B cell (primary cell): ENCODE data around the gene ARID3C. TPM values are rescaled to one million over a fixed set of nuclear protein-coding genes. Genes with fewer than 3 reads are reported as not detected.

Experiments used
- ATAC-seq: fragments of 200-7000 bp; cut with Tn5 transposase; one replicate; pipeline ENCODE4 v1.10.0; 2021; ENCODE audit warnings: low read depth, mild to moderate bottlenecking, moderate number of reproducible peaks, moderate library complexity
- CTCF ChIA-PET: fragments of 350-600 bp; sonication (Branson Sonifier 250); formaldehyde crosslinking; loops from one replicate; lab custom pipeline; 2021; ENCODE audit warnings: antibody characterized with exemption, inconsistent platforms; lab: Charles Lee
- POLR2A ChIA-PET: fragments of 350-600 bp; sonication (Branson Sonifier 250); formaldehyde crosslinking; loops from one replicate; lab custom pipeline; 2021; ENCODE audit warnings: antibody characterized with exemption; lab: Charles Lee
- DNase-seq: peaks from one replicate; pipeline ENCODE4 v3.0.0; 2013
- H2AFZ ChIP-seq: 2 replicates; pipeline ENCODE4 v1.6.1; 2012; ENCODE audit warnings: mild to moderate bottlenecking, low read depth, low read length; ENCODE audit not compliant: insufficient read depth, poor library complexity, severe bottlenecking
- H3K27ac ChIP-seq, 2 donors: 1 replicate in 1 of 2; 2 replicates in 1 of 2; pipeline ENCODE4 v1.5.1; 2012 to 2013; ENCODE audit warnings: low read length in 2 of 2, mild to moderate bottlenecking in 2 of 2, moderate library complexity in 1 of 2
- H3K27me3 ChIP-seq, 4 experiments: fragments of 200-600 bp in 1 of 4; sonication (generic) in 1 of 4; replicated peaks in 1 of 4; 1 replicate in 2 of 4; 2 replicates in 2 of 4; pipeline versions ENCODE4 v1.6.1 to v1.7.0; 2013 to 2016; ENCODE audit warnings: low read length in 3 of 4, mild to moderate bottlenecking in 2 of 4, mixed read lengths in 1 of 4, moderate library complexity in 1 of 4; ENCODE audit not compliant: insufficient read depth in 4 of 4, control insufficient read depth in 3 of 4; ENCODE audit errors: control extremely low read depth in 1 of 4
- H3K36me3 ChIP-seq, 2 experiments: replicated peaks in 1 of 2; 1 replicate in 1 of 2; 2 replicates in 1 of 2; pipeline versions ENCODE4 v1.6.1 to v1.7.1; 2013; ENCODE audit warnings: low read length in 1 of 2; ENCODE audit not compliant: insufficient read depth in 2 of 2, control insufficient read depth in 1 of 2; ENCODE audit errors: control extremely low read depth in 1 of 2, extremely low read depth in 1 of 2
- H3K4me1 ChIP-seq, 2 donors: fragments of 200-600 bp in 1 of 2; sonication (generic) in 1 of 2; 1 replicate in 1 of 2; 2 replicates in 1 of 2; pipeline versions ENCODE4 v1.5.1 to v1.6.1; 2013 to 2017; ENCODE audit warnings: low read length in 2 of 2; ENCODE audit not compliant: control insufficient read depth in 2 of 2, insufficient read depth in 2 of 2
- H3K4me2 ChIP-seq: replicated peaks from 2 replicates; pipeline ENCODE3; 2012; ENCODE audit warnings: mild to moderate bottlenecking, low read depth, low read length; ENCODE audit not compliant: poor library complexity, severe bottlenecking
- H3K4me3 ChIP-seq, 5 experiments: fragments of 200-600 bp in 1 of 5; sonication (generic) in 1 of 5; 1 replicate in 3 of 5; 2 replicates in 2 of 5; pipeline versions ENCODE4 v1.5.1 to v1.7.0; 2011 to 2016; ENCODE audit warnings: low read length in 4 of 5, mild to moderate bottlenecking in 4 of 5, low read depth in 2 of 5, control low read depth in 1 of 5, moderate library complexity in 1 of 5; ENCODE audit not compliant: insufficient read depth in 1 of 5; ENCODE audit errors: control extremely low read depth in 1 of 5, extremely low read depth in 1 of 5
- H3K79me2 ChIP-seq: fragments of 200-600 bp; sonication (generic); one replicate; pipeline ENCODE4 v1.6.0; 2016; ENCODE audit warnings: low read length; ENCODE audit not compliant: control insufficient read depth, insufficient read depth
- H3K9ac ChIP-seq: fragments of 200-600 bp; sonication (generic); 2 replicates; pipeline ENCODE4 v1.6.1; 2017; ENCODE audit warnings: mild to moderate bottlenecking, low read length, moderate library complexity
- H3K9me3 ChIP-seq, 3 donors: one replicate each; pipeline versions ENCODE4 v1.6.1 to v1.7.1; 2013; ENCODE audit warnings: low read length in 2 of 3; ENCODE audit not compliant: control insufficient read depth in 2 of 3, insufficient read depth in 1 of 3; ENCODE audit errors: control extremely low read depth in 1 of 3
- H4K20me1 ChIP-seq: 2 replicates; pipeline ENCODE4 v1.6.0; 2012; ENCODE audit warnings: mild to moderate bottlenecking, low read length; ENCODE audit not compliant: insufficient read depth, control insufficient read depth, poor library complexity, severe bottlenecking
- H3K27ac Mint-ChIP-seq: one replicate; pipeline ENCODE4 v1.8.0; 2021; ENCODE audit warnings: mixed read lengths
- H3K27me3 Mint-ChIP-seq: one replicate; pipeline ENCODE4 v1.8.0; 2021; ENCODE audit warnings: mixed read lengths
- H3K4me1 Mint-ChIP-seq: one replicate; pipeline ENCODE4 v1.8.0; 2021; ENCODE audit warnings: mixed read lengths
- H3K4me3 Mint-ChIP-seq: one replicate; pipeline ENCODE4 v1.8.0; 2021; ENCODE audit warnings: mixed read lengths
- H3K9me3 Mint-ChIP-seq: one replicate; pipeline ENCODE4 v1.8.0; 2022; ENCODE audit warnings: mixed read lengths; ENCODE audit not compliant: insufficient read depth
- CTCF ChIP-seq: fragments of 200-600 bp; IDR thresholded peaks from one replicate; pipeline ENCODE4 v1.8.0; 2022; ENCODE audit warnings: antibody characterized with exemption, mild to moderate bottlenecking
- EZH2 ChIP-seq: IDR thresholded peaks from 2 replicates; pipeline ENCODE4 v1.6.1; 2012; ENCODE audit warnings: borderline replicate concordance, low read depth, mild to moderate bottlenecking, moderate library complexity, low read length; ENCODE audit not compliant: insufficient read depth, poor library complexity, severe bottlenecking
- WGBS: methylation state at CpG from one replicate; pipeline ENCODE4 v1.1.5; 2013; ENCODE audit warnings: missing lambda C conversion rate; ENCODE audit not compliant: insufficient coverage; 5-methylcytosine and 5-hydroxymethylcytosine counted together
- intact Hi-C: fragments of 100-400 bp; cut with micrococcal nuclease; formaldehyde crosslinking; loops from one replicate; pipeline ENCODE4 v1.10.0; 2022
- polyA plus RNA-seq: library from polyadenylated mRNA; depleted of rRNA; stranded (reverse); fragments of >200 nt; gene quantifications from 2 replicates; pipeline ENCODE4 v1.2.3, GENCODE V29; 2012
- total RNA-seq, 2 donors: library from RNA; stranded (reverse); fragments of 120-200 nt in 1 of 2; gene quantifications; 1 replicate in 1 of 2; 2 replicates in 1 of 2; pipeline versions ENCODE4 v1.2.3 to v1.2.4, GENCODE V29; 2013 to 2022

Gene ARID3C
- total and polyA plus RNA-seq, 2 donors (not counting 1 experiment from before 2014, with no cell fraction given) = not detected

DNA sequence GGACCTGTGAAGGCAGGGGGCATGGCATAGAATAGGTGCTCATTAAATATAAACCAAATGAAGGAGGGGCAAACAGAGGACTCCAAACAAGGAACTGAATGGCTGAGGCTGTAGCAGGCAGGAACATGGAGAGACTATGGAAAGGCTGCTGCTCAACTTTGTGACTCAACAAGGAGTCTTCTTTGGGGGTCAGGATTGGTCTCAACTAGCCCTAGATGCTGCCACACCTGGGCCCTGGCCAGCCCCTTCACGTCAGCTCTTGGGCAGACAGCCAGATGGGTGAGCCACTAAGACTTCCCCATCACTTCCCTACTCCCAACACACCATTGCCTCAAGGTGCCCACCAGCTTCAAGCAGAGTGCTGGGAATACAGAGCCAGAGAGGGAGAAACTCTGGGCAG, 28.0 kb downstream of the ARID3C start:
- TF ChIP-seq EZH2 (no peak), CTCF (no peak)
- Mint-ChIP-seq H3K4me1 (no peaks in the 10 kb centered on the region), H3K9me3 (no peaks in the 10 kb centered on the region), H3K27ac (no peak overlapping the region), H3K4me3 (no peak overlapping the region), H3K27me3 (peaks cover 31% of the 10 kb centered on the region)
- Histone ChIP-seq H3K79me2 (no peaks in the 10 kb centered on the region), H3K27me3 (peaks cover 0 to 20% (median 3%) of the 10 kb centered on the region in 4 experiments), H4K20me1 (no peaks in the 10 kb centered on the region), H3K4me1 (no peaks in the 10 kb centered on the region), H3K9me3 (no peaks in the 10 kb centered on the region), H3K4me2 (no peak overlapping the region), H3K4me3 (no peak overlapping the region), H3K36me3 (no peaks in the 10 kb centered on the region), H3K9ac (no peak overlapping the region), H3K27ac (no peak overlapping the region), H2AFZ (no peak overlapping the region)
- WGBS = 14% methylated on average over 1 of the region's 1 CpG
- CTCF ChIA-PET = interaction anchor here (0.9 to 1.3 kb wide), 5 partner anchors 9 to 267 kb away, joined by 3 to 6 read pairs (median 4); no protein-coding TSS in a partner anchor
- ATAC-seq = no peak
- no peak for DNase-seq
- POLR2A ChIA-PET = no interaction called here
- intact Hi-C loops = no loop called here

GRCh38 chr9:34599546-34599945, 29.3 kb downstream of the ARID3C start:
- TF ChIP-seq EZH2 = no peak
- no peak for TF ChIP-seq CTCF
- Mint-ChIP-seq H3K4me3 (no peak overlapping the region), H3K9me3 (no peaks in the 10 kb centered on the region), H3K27me3 (peaks cover 38% of the 10 kb centered on the region), H3K4me1 (no peaks in the 10 kb centered on the region), H3K27ac (no peak overlapping the region)
- H3K9ac ChIP-seq = no peak overlapping the region
- H3K4me3 ChIP-seq = no peak overlapping the region
- peaks cover 0 to under 1% (median 0%) of the 10 kb centered on the region in 3 donors for H3K9me3 ChIP-seq
- WGBS = no CpG with 5 or more reads among the region's 1 CpG
- DNase-seq (no peak), ATAC-seq (no peak)
- peaks cover 0 to 23% (median 4%) of the 10 kb centered on the region in 4 experiments for H3K27me3 ChIP-seq
- CTCF ChIA-PET = interaction anchor here (1.1 kb wide), 1 partner anchor 12 kb away, joined by 4 read pairs; no protein-coding TSS in a partner anchor
- no peak overlapping the region for H3K4me2 ChIP-seq
- POLR2A ChIA-PET = no interaction called here
- no peak overlapping the region for H2AFZ ChIP-seq
- intact Hi-C loops = loop anchor here (10.0 kb wide), 1 partner anchor 975 kb away; no protein-coding TSS in a partner anchor
- H3K27ac ChIP-seq = no peak overlapping the region
- H3K79me2 ChIP-seq = no peaks in the 10 kb centered on the region
- no peaks in the 10 kb centered on the region for H3K4me1 ChIP-seq
- no peaks in the 10 kb centered on the region for H3K36me3 ChIP-seq
- H4K20me1 ChIP-seq = no peaks in the 10 kb centered on the region
